Islet precursor cell (in vitro differentiated cells): ENCODE data around the gene PRSS16.
"Not testable (repeated sequence)": the region's sequence is repeated elsewhere in the genome, so short reads cannot be mapped to it uniquely, and the experiment has no call there.

ENCODE experiments used
- DNase-seq: peaks from one replicate; pipeline ENCODE4 v3.0.0-alpha.2; 2018

The PRSS16 gene

DNA sequence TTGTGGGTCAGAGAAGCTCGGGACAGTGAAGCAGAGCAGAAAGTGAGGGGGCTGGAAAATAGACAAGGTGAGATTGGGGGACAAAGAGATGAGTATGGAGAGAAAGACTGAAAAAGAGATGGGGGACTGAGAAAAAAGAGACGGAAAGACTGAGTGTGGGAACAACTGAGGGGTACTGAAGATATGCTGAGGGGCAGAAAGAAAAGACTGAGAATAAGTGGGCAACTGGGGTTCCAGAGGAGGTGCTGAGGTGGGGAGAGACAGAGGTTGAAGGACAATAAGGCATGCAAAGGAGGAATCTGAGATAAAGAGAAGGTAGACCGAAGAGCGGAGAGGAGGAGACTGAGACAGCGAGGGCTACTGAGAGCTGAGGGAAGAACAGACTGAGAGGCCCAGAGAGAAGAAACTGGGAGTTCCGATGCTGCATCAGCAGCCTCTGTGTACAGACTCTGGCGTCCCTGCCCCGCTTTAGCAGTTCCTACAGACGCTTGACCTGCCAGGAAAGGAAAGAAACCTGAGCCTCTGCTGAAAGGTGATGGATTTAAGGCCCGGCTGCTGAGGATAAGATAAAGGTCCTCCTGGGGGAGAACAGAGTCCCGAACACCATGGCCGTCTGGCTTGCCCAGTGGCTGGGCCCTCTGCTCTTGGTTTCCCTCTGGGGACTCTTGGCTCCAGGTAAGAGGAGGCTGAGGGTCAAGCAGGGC, at the start of gene PRSS16:
TSS of gene PRSS16 (plus strand) at position 569 of the 704 bp plus-strand sequence. CDS start at position 606, 37 bp downstream.
- DNase-seq, result no peak

- DNase-seq, result peak; percentile 62
Measured at GRCh38 chr6:27205375-27206278, 41.9 kb upstream of the PRSS16 start.

DNA sequence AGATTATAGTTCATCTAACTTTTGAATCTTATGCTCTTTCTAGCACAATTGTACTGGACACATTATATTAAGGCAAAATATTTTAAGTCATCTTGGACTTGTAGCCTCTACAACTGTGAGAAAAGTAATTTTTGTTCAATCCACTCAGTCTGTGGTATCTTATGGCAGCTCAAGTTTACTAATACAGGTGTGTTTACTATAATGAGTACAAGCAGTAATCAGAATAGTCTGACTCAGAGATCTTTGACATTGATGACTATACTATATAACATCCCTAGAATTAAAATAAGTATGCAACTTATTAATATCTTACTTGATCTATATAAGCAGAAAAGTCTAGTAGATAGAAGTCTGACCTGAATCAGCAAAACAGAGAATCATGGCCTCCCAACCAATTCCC, 40.7 kb upstream of the PRSS16 start:
- no peak for DNase-seq

DNA sequence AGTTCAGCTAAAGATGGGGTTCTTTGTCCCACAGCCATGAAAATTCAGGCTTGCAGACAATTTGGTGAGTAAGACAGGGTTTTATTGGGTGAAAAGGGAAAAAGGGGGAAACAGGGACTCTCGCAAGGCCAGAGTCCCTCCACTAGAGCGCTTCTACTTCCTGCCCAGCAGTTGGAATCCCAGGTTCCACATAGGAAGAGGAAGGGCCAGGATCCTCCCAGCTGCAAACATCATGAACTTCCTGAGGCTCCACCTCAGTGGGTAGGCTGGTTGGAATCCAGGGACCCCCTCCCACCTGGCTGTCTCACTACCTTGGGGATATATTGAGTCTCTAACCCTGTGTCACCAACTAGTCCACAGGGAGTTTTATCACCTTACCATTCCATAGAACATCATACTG, 39.5 kb upstream of the PRSS16 start:
- DNase-seq, result no peak

GRCh38 chr6:27209196-27209595, 38.3 kb upstream of the PRSS16 start:
- DNase-seq, result no peak

GRCh38 chr6:27209659-27210269, 37.7 kb upstream of the PRSS16 start:
- DNase-seq, result no peak

GRCh38 chr6:27213091-27213517, 34.4 kb upstream of the PRSS16 start:
- DNase-seq, result not testable (repeated sequence)

DNA sequence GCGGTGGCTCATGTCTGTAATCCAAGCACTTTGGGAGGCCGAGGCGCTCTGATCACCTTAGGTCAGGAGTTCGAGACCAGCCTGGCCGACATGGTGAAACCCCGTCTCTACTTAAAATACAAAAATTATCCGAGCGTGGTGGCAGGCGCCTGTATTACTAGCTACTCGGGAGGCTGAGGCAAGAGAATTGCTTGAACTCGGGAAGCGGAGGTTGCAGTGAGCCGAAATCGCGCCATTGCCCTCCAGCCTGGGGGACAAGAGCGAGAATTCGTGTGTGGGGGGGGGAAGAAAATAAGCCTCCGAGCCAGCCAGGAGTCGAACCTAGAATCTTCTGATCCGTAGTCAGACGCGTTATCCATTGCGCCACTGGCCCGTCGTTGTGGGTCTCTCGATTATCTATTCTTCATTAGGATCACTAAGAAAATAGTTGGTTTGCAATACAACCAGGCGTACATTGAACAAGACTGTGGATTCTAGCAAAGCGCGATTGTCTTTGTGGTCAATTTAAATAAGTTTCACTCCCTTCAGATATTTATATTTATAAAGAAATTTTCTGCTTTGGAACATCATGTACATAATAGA, 33.9 kb upstream of the PRSS16 start:
- DNase-seq, result peak; percentile 76

- DNase-seq, result no peak
Measured at GRCh38 chr6:27214126-27214601, 33.3 kb upstream of the PRSS16 start.

- no peak for DNase-seq
Measured at GRCh38 chr6:27216874-27217273, 30.6 kb upstream of the PRSS16 start.

GRCh38 chr6:27222971-27223370, 24.5 kb upstream of the PRSS16 start:
- not testable (repeated sequence) for DNase-seq

GRCh38 chr6:27224729-27225128, 22.8 kb upstream of the PRSS16 start:
- no peak for DNase-seq

- DNase-seq, result no peak
Measured at GRCh38 chr6:27228963-27229477, 18.5 kb upstream of the PRSS16 start.

DNA sequence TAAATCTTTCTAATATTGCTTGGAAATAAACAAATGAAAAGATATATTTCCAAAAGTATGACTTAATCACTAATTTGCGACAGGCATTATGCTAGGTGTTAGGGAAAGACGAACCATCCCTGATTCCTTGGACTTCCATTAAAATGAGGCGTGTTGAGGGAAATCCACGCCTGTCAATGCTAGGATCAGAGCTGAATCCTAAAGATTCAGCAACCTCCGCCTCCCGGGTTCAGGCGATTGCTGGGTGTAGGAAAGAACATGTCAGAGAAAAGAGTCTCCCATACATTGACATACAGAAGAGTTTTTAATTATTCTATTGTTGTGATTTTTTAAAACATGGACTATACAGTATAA, 16.8 kb upstream of the PRSS16 start:
- DNase-seq, result no peak

DNA sequence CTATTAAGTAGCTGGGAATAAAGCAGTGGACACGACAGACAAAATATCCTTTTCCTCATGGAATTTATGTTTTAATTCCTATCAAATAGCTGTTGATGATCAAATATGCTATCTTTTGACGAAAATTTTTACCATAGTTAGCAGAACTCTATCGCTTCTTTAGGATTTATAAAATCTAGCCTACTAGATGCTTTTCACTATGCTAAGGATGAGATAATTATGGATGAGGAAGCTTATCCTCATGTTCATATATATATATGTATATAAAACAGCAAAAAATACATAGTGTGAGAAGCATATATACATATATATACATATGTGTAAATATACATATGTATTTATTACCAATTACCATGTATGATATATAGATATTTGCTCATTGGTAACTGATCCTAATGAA, 12.9 kb upstream of the PRSS16 start:
- no peak for DNase-seq

DNA sequence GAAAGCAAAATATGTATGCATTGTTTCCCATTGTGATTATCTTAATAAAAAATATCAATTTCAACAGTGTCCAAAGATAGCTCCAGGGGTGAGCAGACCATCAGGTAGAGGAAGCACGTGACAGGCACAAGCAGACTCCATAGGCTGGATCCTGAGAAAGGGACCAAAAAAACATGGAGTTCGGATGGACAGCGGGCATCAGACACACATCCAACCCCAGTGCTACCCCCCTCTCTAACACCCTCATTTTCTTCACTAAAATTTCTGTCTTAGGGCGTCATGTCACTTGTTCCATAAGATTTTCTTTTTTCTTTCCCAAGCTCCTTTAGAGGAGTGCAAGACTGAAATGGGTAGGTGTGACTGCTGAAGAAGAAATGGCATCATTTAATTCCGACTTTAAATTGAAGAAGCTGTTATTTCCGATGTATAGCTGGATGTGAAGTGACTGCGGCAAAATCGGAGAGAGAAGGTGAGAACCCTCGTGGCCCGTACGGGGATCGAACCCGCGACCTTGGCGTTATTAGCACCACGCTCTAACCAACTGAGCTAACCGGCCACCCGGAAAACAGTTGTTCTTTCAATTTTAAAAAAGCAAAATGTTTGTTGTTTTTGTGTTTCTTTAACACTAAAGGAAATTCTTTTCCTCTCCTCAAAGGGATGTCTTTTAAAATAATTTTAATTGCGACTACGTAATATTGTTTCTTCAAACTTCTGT, 10.3 kb upstream of the PRSS16 start:
- DNase-seq, result no peak

DNA sequence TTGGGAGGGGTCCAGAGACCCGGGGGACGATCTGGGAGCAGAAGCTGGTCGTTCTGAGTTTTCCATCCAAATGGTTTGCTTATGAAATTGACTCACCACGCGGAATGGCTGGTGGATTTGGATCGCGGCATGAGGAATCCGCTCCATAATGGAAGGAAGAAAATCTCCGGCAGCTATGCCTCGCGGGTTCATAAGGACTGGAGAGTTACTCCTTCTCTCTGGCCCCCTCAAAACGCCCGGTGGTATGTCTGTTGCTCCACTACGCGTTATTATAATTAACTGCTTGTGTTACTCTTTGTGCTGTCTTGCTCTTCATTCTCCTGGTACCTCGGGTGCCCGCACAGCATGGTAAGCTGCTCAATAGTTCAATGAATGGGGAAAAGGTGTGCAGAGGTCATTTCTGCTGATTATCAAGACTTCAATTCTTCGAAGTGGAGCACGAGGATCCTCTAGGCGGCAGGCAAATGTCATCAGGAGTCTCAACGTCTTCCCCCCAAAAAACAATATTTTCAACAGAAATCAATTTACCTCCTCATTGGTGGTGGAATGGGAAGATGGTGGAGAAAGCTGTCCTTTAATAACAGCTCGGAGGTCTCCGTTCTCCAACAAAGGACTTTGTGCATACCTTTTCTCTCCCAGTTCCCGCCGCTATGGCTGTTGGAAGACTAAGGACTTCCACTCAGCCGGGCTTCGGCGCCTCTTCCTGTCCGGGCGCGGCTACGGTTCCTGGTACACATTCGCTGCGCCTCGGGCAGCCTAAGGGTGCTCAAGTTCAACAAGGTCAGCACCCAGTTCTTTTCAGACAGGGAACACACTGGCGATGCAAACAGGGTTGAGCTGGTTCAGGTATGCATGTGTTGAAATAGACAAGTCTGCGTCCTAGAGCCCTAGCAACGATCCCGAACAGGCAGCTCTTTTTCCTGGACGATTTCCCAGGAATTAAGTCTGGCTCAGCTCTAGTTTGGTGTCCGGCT, 9.2 kb upstream of the PRSS16 start:
- peak; percentile 65 for DNase-seq

- DNase-seq, result no peak
Measured at GRCh38 chr6:27239258-27239657, 8.2 kb upstream of the PRSS16 start.

DNA sequence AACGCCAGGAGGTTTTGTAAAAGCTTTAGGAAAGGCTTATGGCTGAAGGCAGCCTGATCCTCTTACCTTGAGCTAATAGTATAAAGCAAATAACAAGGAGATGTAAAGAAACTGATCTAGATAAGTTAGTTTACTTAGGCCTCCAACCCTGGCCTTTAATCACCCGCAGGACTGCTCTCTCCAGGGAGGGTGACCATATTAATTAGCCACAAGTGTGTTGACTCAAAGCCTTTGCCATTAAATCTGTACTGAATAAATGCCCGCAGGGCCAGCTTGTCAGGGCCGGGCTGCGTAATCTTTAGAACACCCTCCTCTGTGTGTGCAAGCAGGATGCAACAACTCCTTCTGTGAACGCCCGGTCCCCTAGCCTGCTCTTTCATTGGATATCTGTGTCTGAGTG, 6.1 kb upstream of the PRSS16 start:
- no peak for DNase-seq

DNA sequence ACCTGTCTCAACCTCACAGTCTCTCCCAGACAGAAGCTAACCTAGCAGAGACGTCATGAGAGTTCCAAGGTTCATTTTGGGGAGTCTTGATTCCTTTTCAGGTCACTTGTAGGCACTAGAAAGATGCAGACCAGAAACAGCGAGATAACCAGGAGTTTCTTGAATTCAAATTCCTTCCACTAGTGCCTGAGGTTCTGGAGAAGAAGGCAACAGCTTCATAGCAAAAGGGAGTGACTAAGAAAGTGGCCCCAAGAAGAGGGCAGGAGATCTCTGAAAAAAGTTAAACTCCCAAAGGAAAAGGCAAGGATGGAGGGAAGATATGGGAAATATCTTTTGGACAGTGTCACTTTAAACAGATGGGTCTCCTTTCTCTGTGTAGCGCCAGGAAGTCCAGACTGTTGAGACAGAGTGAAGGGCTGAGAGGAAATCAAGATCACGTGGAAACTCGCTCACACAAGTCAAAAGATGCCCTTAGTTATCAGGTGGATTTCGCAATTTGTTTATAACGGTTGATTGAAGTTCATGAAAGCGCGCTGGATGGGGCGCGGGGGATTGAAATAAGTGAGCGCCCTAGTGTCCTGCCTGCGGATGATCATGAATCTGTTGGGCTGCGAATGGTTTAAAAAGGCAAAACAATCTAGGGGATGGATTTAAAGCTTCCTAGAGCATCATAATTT, 4.8 kb upstream of the PRSS16 start:
- DNase-seq, result no peak
